Stimulated activated CD4-positive, alpha-beta T cell treated with anti-CD3 and anti-CD28 coated beads, Interleukin-12 subunit alpha, Interleukin-12 subunit beta, amount 100 ng/mL, for 24 hours (primary cell): ENCODE data around the gene TOPAZ1.

ENCODE experiments used
- DNase-seq, 2 experiments: peaks; one replicate each; pipeline ENCODE4 v3.0.0-alpha.2; 2020; ENCODE audit warnings: low read depth in 2 of 2

The TOPAZ1 gene

GRCh38 chr3:44241706-44242105, at the start of gene TOPAZ1:
Gene TOPAZ1 (plus strand): TSS chr3:44241886. CDS start chr3:44242054, 168 bp downstream.
- no peak for DNase-seq

- peak; percentile 44 to 63 for DNase-seq
Observed at GRCh38 chr3:44198284-44199269, 43.1 kb upstream of the TOPAZ1 start.

- no peak for DNase-seq
Observed at GRCh38 chr3:44206261-44206660, 35.4 kb upstream of the TOPAZ1 start.

- no peak for DNase-seq
Observed at GRCh38 chr3:44206862-44207652, 34.6 kb upstream of the TOPAZ1 start.

GRCh38 chr3:44208086-44208485, 33.6 kb upstream of the TOPAZ1 start:
- DNase-seq, result no peak

GRCh38 chr3:44208568-44208967, 33.1 kb upstream of the TOPAZ1 start:
- no peak for DNase-seq

GRCh38 chr3:44210967-44211366, 30.7 kb upstream of the TOPAZ1 start:
- no peak for DNase-seq

GRCh38 chr3:44222337-44222736, 19.3 kb upstream of the TOPAZ1 start:
- no peak for DNase-seq

- DNase-seq, result no peak
Observed at GRCh38 chr3:44223299-44223698, 18.4 kb upstream of the TOPAZ1 start.

- no peak for DNase-seq
Observed at GRCh38 chr3:44224131-44224530, 17.6 kb upstream of the TOPAZ1 start.

- no peak for DNase-seq
Observed at GRCh38 chr3:44226573-44226972, 15.1 kb upstream of the TOPAZ1 start.

GRCh38 chr3:44227632-44228031, 14.1 kb upstream of the TOPAZ1 start:
- DNase-seq, result no peak

GRCh38 chr3:44228900-44229299, 12.8 kb upstream of the TOPAZ1 start:
- no peak for DNase-seq

- no peak for DNase-seq
Observed at GRCh38 chr3:44232407-44232806, 9.3 kb upstream of the TOPAZ1 start.

- no peak for DNase-seq
Observed at GRCh38 chr3:44234648-44235268, 6.9 kb upstream of the TOPAZ1 start.

GRCh38 chr3:44235604-44236484, 5.8 kb upstream of the TOPAZ1 start:
- peak; percentile 21 to 23 for DNase-seq

- no peak for DNase-seq
Observed at GRCh38 chr3:44236485-44236908, 5.2 kb upstream of the TOPAZ1 start.

GRCh38 chr3:44237161-44237560, 4.5 kb upstream of the TOPAZ1 start:
- no peak for DNase-seq

- DNase-seq, result no peak
Observed at GRCh38 chr3:44237665-44238064, 4.0 kb upstream of the TOPAZ1 start.

- no peak for DNase-seq
Observed at GRCh38 chr3:44238889-44239288, 2.8 kb upstream of the TOPAZ1 start.

GRCh38 chr3:44240061-44240460, 1.6 kb upstream of the TOPAZ1 start:
- DNase-seq, result no peak
